Thyroid gland (tissue), 4 donors: Measurements from ENCODE around the gene SPI1. TPM values are rescaled to one million over a fixed set of nuclear protein-coding genes. Genes with fewer than 3 reads are reported as not detected.

Source experiments
- DNase-seq, 2 donors: peaks; one replicate each; pipeline ENCODE4 v3.0.0-alpha.2; 2019
- H3K27ac ChIP-seq, 3 donors: fragments of 200-600 bp; sonication (generic); 1 replicate in 2 of 3; 2 replicates in 1 of 3; pipeline ENCODE4 v1.5.1; 2016 to 2019; ENCODE audit warnings: mild to moderate bottlenecking in 1 of 3, moderate library complexity in 1 of 3
- H3K27me3 ChIP-seq: fragments of 200-600 bp; sonication (generic); one replicate; pipeline ENCODE4 v1.5.1; 2019
- H3K36me3 ChIP-seq, 2 donors: fragments of 200-600 bp; sonication (generic); one replicate each; pipeline ENCODE4 v1.5.1; 2016 to 2019
- H3K4me1 ChIP-seq, 2 donors: fragments of 200-600 bp; sonication (generic); one replicate each; pipeline ENCODE4 v1.5.1; 2017 to 2019
- H3K4me3 ChIP-seq, 3 donors: fragments of 200-600 bp; sonication (generic); replicated peaks in 1 of 3; 1 replicate in 2 of 3; 2 replicates in 1 of 3; pipeline ENCODE4 v1.5.1; 2016; ENCODE audit warnings: mild to moderate bottlenecking in 1 of 3
- H3K9me3 ChIP-seq: fragments of 200-600 bp; sonication (generic); one replicate; pipeline ENCODE4 v1.5.1; 2017
- CTCF ChIP-seq, 6 experiments: fragments of 200-600 bp in 3 of 6; fragments of 450-650 bp in 3 of 6; sonication (generic) in 3 of 6; IDR thresholded peaks; one replicate each; pipeline ENCODE4 v1.5.1; 2016 to 2019; ENCODE audit warnings: antibody characterized with exemption in 6 of 6, mild to moderate bottlenecking in 2 of 6, inconsistent platforms in 1 of 6, moderate library complexity in 1 of 6
- POLR2A ChIP-seq, 2 donors: fragments of 450-650 bp; IDR thresholded peaks; one replicate each; pipeline ENCODE4 v1.6.1; 2017; ENCODE audit warnings: antibody characterized with exemption in 2 of 2, mild to moderate bottlenecking in 2 of 2, moderate library complexity in 1 of 2
- WGBS, 2 donors: methylation state at CpG; one replicate each; pipeline ENCODE4 v1.1.5; 2017; 5-methylcytosine and 5-hydroxymethylcytosine counted together
- intact Hi-C: fragments of 100-400 bp; cut with DNase I; formaldehyde crosslinking; loops from one replicate; pipeline ENCODE4 v1.15.1; 2023
- total RNA-seq, 4 donors: library from RNA; depleted of rRNA; stranded (reverse); fragments of >200 nt; gene quantifications; one replicate each; pipeline ENCODE4 v1.2.3, GENCODE V29; 2016

Gene SPI1
- total RNA-seq, 4 donors from 2014 or later = 4.8 to 18.0 (median 5.8) TPM

GRCh38 chr11:47361419-47361818, 16.9 kb downstream of the SPI1 start:
- H3K4me1 ChIP-seq = no peaks in the 10 kb centered on the region
- intact Hi-C loops = no loop called here
- WGBS, 2 donors = 86 to 88% methylated on average over 13 of the region's 13 CpGs
- no peaks in the 10 kb centered on the region for H3K27me3 ChIP-seq
- no peaks in the 10 kb centered on the region for H3K36me3 ChIP-seq
- no peak for DNase-seq
- TF ChIP-seq POLR2A (IDR thresholded peaks at IDR 0.05) (no peak), CTCF (IDR thresholded peaks at IDR 0.05) (no peak)
- H3K27ac ChIP-seq = no peak overlapping the region
- no peaks in the 10 kb centered on the region for H3K9me3 ChIP-seq
- H3K4me3 ChIP-seq = no peak overlapping the region

GRCh38 chr11:47360341-47360740, 18.0 kb downstream of the SPI1 start:
- Histone ChIP-seq H3K4me1 (no peaks in the 10 kb centered on the region), H3K36me3 (no peaks in the 10 kb centered on the region), H3K27ac (no peak overlapping the region), H3K27me3 (no peaks in the 10 kb centered on the region), H3K4me3 (no peak overlapping the region), H3K9me3 (no peaks in the 10 kb centered on the region)
- WGBS, 2 donors = 94 to 96% methylated on average over 15 of the region's 15 CpGs
- intact Hi-C loops = no loop called here
- no peak for DNase-seq
- TF ChIP-seq CTCF (IDR thresholded peaks at IDR 0.05) (no peak), POLR2A (IDR thresholded peaks at IDR 0.05) (no peak)

DNA sequence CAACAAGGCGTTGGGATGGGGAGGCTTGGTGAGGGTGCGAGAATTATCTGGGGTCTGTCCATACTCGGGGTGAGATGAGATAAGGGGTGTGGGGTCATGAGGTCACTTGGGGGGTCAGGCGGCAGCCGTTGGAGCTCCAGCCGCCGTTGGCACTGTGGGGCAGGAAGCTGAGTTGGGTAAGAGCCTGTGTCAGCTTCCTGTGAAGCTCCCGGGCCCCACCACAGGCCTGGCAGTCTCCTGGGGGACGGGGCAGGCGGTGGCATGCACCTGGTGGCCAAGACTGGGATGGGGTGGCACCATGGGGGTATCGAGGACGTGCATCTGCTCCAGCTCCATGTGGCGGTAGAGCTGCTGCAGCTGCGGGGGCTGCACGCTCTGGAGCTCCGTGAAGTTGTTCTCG, 18.8 kb downstream of the SPI1 start:
- intact Hi-C loops = loop anchor here (5.0 to 10.0 kb wide), 3 partner anchors 182 to 475 kb away; partner anchors contain the start of gene ARFGAP2
- TF ChIP-seq CTCF (IDR thresholded peaks at IDR 0.05) = no peak
- no peak for TF ChIP-seq POLR2A (IDR thresholded peaks at IDR 0.05)
- 77 to 81% methylated on average over 15 to 17 of the region's 17 CpGs for WGBS, 2 donors
- no peaks in the 10 kb centered on the region for H3K27me3 ChIP-seq
- H3K36me3 ChIP-seq = no peaks in the 10 kb centered on the region
- no peak overlapping the region for H3K27ac ChIP-seq
- no peak for DNase-seq
- no peak overlapping the region for H3K4me3 ChIP-seq
- no peaks in the 10 kb centered on the region for H3K9me3 ChIP-seq
- peaks cover 4% of the 10 kb centered on the region in 2 donors for H3K4me1 ChIP-seq

DNA sequence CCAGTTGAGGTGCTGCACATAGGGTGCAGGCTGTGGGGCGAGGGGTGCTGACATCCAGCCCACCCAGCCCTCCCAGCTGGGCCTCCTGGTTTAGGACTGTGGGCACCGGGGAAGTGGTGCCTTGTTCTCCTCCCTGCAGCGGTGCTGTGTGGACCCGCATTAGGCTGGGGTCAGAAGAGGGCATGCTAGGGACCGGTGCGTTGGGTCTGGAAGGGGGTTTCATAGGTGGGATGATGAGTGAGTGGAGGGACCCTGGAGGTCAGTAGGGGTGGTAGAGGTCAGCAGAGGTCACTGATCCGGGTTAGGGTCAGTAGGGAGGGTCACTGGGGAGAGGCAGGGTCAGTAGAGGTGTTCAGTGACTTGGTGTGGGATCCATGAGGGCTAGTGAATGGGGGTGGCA, 19.2 kb downstream of the SPI1 start:
- H3K9me3 ChIP-seq = no peaks in the 10 kb centered on the region
- 89 to 90% methylated on average over 7 of the region's 7 CpGs for WGBS, 2 donors
- TF ChIP-seq POLR2A (IDR thresholded peaks at IDR 0.05) (no peak), CTCF (IDR thresholded peaks at IDR 0.05) (no peak)
- no peak overlapping the region for H3K4me3 ChIP-seq
- no peak overlapping the region for H3K27ac ChIP-seq
- no peaks in the 10 kb centered on the region for H3K36me3 ChIP-seq
- no peaks in the 10 kb centered on the region for H3K27me3 ChIP-seq
- peaks cover 4 to 7% of the 10 kb centered on the region in 2 donors for H3K4me1 ChIP-seq
- intact Hi-C loops = loop anchor here (5.0 to 10.0 kb wide), 3 partner anchors 182 to 474 kb away; partner anchors contain the start of gene ARFGAP2
- DNase-seq = no peak

DNA sequence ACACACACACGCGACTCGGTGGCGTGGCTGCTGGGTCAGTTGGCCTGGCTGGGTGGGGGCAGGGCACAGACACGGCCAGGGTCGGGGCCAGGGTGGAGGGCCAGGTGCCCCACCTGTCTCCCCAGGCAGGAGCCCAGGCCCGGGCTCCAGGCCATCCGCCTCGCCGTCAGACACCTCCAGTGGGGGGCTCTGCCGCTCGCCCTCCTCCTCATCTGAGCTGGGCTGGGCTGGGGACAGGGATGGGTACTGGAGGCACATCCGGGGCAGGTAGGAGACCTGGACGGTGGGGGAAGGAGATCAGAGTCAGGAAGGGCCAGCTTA, 19.7 kb downstream of the SPI1 start:
- Histone ChIP-seq H3K36me3 (no peaks in the 10 kb centered on the region), H3K4me3 (no peak overlapping the region), H3K27ac (no peak overlapping the region), H3K9me3 (no peaks in the 10 kb centered on the region), H3K4me1 (peaks cover 4 to 7% of the 10 kb centered on the region in 2 donors), H3K27me3 (no peaks in the 10 kb centered on the region)
- TF ChIP-seq POLR2A (IDR thresholded peaks at IDR 0.05) (no peak), CTCF (IDR thresholded peaks at IDR 0.05) (no peak)
- 79 to 85% methylated on average over 11 to 12 of the region's 14 CpGs for WGBS, 2 donors
- intact Hi-C loops = loop anchor here (5.0 to 10.0 kb wide), 3 partner anchors 181 to 474 kb away; partner anchors contain the start of gene ARFGAP2
- no peak for DNase-seq
